Activated T-helper 9 cell treated with anti-CD3 and anti-CD28 coated beads, Interleukin-2, amount 50 U/mL, for 16 hours (primary cell): ENCODE measurements around the gene SLC15A4.
"Not testable (repeated sequence)": the region's sequence is repeated elsewhere in the genome, so short reads cannot be mapped to it uniquely, and the experiment has no call there.

ENCODE experiments used
- DNase-seq: peaks from one replicate; pipeline ENCODE4 v3.0.0-alpha.2; 2020; ENCODE audit warnings: low read depth

SLC15A4 gene

DNA sequence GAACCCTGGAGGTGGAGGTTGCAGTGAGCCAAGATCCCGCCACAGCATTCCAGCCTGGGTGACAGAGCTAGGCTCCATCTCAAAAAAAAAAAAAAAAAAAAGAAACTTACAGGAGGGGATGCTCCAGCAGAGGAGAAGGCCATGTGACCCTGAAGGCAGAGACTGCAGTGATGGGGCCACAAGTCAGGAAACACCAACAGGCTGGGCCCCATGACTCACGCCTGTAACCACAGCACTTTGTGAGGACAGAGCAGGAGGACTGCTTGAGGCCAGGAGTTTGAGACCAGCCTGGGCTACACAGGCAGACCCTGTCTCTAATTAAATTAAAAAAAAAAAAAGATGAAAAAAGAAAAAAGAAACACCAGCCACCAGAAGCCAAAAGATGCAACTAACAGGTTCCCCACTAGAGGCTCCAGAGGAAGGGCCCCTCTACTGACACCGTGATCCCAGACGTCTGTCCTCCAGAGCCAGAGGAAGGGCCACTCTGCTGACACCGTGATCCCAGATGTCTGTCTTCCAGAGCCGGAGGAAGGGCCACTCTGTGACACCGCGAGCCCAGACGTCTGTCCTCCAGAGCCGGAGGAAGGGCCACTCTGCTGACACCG is 20.4 kb upstream of the SLC15A4 start:
- no peak for DNase-seq

GRCh38 chr12:128843538-128843937 is 19.8 kb upstream of the SLC15A4 start:
- DNase-seq: no peak

DNA sequence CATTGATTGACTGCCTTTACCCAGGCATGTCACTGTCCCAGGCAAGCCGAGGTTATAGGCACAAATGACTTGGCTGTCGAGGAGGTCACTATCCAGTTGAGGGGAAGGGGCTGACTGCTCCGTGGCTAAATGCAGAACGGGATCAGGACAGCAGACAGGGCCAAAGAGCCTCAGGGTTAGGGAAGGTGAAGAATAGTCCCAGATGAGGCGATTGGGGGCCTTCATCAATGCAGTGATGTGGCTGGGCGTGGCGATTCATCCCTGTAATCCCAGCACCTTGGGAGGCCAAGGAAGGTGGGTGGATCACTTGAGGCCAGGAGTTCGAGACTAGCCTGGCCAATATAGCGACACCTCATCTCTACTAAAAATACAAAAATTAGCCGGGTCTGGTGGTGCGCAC is 18.8 kb upstream of the SLC15A4 start:
- no peak for DNase-seq

- no peak for DNase-seq
Observed at GRCh38 chr12:128840862-128841468, 17.2 kb upstream of the SLC15A4 start.

DNA sequence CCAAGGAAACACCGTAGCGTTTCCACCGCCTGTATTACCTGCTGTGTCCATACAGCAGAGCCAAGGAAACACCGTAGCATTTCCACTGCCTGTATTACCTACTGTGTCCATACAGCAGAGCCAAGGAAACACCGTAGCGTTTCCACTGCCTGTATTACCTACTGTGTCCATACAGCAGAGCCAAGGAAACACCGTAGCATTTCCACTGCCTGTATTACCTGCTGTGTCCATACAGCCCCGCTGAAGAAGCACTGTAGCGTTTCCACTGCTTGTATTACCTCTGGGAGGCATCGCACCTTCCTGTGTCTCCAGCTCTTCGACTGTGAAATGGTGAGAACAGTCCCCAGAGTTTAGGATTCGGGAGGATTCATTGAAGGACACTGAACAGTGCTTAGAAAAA is 16.1 kb upstream of the SLC15A4 start:
- not testable (repeated sequence) for DNase-seq

- no peak for DNase-seq
Observed at GRCh38 chr12:128833418-128833817, 9.7 kb upstream of the SLC15A4 start.

DNA sequence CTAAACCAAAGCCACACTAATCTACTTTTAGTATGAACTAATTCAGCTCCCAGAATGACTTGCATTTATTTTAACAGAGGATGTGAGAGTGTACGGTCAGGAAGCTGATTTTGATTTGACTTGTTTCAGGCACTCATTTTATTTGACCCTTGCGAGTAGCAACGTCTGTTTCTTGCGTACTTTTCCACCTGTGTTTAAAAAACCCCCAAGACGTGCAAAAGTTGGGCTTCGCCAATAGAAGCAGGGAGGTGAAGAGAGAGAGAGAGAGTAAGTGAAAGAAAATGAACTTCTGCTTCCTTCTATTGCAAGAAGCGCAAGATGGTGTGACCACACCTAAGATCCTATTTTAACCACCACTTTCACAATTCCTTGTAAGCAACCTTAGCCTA is 6.7 kb upstream of the SLC15A4 start:
- DNase-seq: no peak

GRCh38 chr12:128829861-128830504 is 6.2 kb upstream of the SLC15A4 start:
- DNase-seq: no peak

- no peak for DNase-seq
Observed at GRCh38 chr12:128827724-128828123, 4.0 kb upstream of the SLC15A4 start.

DNA sequence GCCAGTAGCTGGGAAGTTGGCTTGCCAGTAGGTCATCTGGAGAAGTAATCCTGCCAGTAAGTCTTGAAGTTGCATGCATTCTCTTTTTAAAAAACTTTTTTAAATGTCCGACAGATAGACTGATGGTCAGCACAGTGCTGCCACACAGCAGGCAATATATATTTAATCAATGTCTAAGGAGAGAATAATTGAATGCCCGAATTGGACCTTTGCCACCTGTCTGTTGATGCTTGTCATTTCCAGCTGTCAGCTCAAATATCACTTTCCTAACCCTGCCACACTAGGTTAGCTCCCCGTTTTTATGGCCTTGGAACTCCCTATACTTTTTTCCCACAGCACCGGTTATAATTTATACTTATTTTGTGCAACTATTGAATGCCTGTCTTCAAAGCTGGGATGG is 2.1 kb upstream of the SLC15A4 start:
- no peak for DNase-seq

- DNase-seq: no peak
Observed at GRCh38 chr12:128823216-128823915, 392 bp downstream of the SLC15A4 start.

DNA sequence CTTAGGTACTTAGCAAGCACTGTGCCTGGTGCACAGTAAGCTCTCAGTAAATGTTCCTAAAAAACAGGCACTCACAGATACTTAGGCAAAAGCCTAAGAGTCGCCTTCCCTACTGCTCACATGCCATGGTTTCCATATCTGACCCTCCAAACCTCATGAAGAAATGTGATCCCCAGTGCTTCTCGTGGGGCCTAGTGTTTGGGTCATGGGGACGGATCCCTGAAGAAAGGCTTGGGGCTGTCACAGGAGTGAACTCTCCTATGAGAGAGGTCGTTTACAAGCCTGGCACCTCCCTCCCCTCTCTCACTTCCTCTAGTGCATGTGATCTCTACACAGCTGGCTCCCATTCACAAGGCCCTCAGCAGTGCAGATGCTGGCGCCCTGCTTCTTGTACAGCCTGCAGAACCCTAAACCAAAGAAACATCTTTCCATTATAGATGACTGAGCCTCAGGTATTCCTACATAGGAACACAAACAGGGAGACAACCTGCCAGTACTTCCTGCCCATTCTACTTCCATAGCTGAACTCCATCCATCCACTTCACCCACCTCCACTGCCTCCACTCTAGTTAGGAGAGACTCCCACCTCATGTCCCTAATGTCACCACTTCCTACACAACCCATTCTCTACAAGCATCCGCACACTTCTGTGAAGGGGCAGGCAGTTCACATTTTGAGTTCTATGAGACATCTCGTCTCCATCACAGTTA is 2.9 kb downstream of the SLC15A4 start:
- no peak for DNase-seq

DNA sequence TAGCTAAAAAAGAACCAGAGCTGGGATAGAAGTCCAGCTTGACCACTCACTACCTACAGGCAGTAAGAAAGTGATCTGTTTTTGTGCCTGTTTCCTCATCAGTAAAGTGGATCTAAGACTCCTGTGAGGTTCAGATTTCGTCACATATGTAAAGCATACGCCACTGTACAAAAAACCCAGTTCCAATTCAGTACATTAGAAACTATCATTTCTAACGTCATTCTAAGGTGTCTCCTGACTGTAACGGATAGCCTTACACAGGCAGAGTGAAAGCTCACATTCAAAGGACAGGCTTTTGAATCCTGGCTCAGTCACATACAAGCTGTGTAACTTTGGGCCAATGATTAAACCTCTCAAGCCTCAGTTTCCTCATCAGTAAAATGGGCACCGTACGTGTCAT is 3.5 kb downstream of the SLC15A4 start:
- no peak for DNase-seq

GRCh38 chr12:128819293-128820144 is 4.2 kb downstream of the SLC15A4 start:
- no peak for DNase-seq

DNA sequence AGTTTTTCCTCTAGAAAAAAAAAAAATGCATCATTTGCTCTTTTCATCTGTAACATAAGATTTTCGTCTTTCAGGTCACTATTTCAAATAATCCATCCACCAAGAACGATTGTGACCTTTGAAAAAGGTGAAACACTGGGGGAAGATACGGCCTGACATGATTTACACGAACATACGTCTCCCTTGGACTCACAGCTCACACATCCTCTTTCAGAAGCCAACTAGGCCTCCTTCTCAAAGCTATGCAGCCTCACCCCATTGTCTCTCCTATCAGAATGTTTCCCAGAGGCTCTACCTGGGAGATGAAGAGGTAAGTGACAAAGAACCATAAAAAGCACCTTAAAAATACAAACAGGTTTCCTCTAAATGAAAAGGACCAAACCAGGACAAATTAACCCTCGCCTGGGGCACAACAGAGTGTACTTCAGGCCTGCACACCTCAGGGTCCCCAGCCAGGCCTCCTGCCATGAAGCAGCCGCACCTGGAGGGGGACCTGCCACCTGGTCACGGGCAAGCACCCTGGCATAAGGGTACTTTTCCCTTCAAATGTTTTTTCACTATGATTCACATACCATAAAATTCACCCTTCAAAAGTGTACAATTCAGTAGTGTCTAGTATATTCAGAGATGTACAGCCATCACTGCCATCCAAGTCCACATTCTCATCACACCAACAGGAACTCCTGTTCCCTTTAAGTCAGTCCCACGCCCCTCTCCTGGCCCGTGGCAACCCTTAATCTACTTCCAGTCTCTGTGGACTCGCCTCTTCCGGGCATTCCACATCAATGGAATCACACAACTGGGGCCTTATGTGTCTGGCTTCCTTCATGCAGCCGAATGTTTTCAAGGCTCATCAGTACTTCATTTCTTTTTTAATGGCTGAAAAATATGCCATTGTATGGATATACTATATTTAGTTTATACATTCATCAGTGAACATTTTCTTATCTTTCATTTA is 5.4 kb downstream of the SLC15A4 start:
- no peak for DNase-seq

- no peak for DNase-seq
Observed at GRCh38 chr12:128817111-128818015, 6.4 kb downstream of the SLC15A4 start.

- no peak for DNase-seq
Observed at GRCh38 chr12:128816643-128816920, 7.2 kb downstream of the SLC15A4 start.

- no peak for DNase-seq
Observed at GRCh38 chr12:128815779-128816642, 7.7 kb downstream of the SLC15A4 start.
